Nephron progenitor cell (in vitro differentiated cells): Measurements from ENCODE around the gene ADRA2A.

Experiments
- DNase-seq: peaks from one replicate; pipeline ENCODE4 v3.0.0; 2021
- H3K27ac Mint-ChIP-seq: 2 replicates; pipeline ENCODE4 v1.8.0; 2021; ENCODE audit warnings: mild to moderate bottlenecking, moderate library complexity, mixed read lengths
- H3K27me3 Mint-ChIP-seq: 2 replicates; pipeline ENCODE4 v1.8.0; 2021; ENCODE audit warnings: mild to moderate bottlenecking, low read depth, mixed read lengths; ENCODE audit not compliant: poor library complexity
- H3K36me3 Mint-ChIP-seq: 2 replicates; pipeline ENCODE4 v1.8.0; 2021; ENCODE audit warnings: low read depth, mixed read lengths
- H3K4me1 Mint-ChIP-seq: 2 replicates; pipeline ENCODE4 v1.8.0; 2021; ENCODE audit warnings: mixed read lengths
- H3K4me3 Mint-ChIP-seq: 2 replicates; pipeline ENCODE4 v1.8.0; 2021; ENCODE audit warnings: mild to moderate bottlenecking, moderate library complexity, mixed read lengths
- H3K9me3 Mint-ChIP-seq: 2 replicates; pipeline ENCODE4 v1.8.0; 2021; ENCODE audit warnings: mild to moderate bottlenecking, moderate library complexity, mixed read lengths
- TF ChIP-seq, protein P1 (sequence below): fragments of 200-600 bp; sonication (generic); IDR thresholded peaks from 2 replicates; pipeline ENCODE4 v1.5.0; 2021; ENCODE audit warnings: antibody characterized with exemption

The ADRA2A gene

GRCh38 chr10:111119637-111120036 lies 42.8 kb downstream of the ADRA2A start:
- Mint-ChIP-seq H3K4me1 (no peaks in the 10 kb centered on the region), H3K27ac (no peak overlapping the region), H3K9me3 (no peaks in the 10 kb centered on the region), H3K4me3 (no peak overlapping the region), H3K36me3 (no peaks in the 10 kb centered on the region), H3K27me3 (peaks cover 25% of the 10 kb centered on the region)
- TF ChIP-seq, protein P1, sequence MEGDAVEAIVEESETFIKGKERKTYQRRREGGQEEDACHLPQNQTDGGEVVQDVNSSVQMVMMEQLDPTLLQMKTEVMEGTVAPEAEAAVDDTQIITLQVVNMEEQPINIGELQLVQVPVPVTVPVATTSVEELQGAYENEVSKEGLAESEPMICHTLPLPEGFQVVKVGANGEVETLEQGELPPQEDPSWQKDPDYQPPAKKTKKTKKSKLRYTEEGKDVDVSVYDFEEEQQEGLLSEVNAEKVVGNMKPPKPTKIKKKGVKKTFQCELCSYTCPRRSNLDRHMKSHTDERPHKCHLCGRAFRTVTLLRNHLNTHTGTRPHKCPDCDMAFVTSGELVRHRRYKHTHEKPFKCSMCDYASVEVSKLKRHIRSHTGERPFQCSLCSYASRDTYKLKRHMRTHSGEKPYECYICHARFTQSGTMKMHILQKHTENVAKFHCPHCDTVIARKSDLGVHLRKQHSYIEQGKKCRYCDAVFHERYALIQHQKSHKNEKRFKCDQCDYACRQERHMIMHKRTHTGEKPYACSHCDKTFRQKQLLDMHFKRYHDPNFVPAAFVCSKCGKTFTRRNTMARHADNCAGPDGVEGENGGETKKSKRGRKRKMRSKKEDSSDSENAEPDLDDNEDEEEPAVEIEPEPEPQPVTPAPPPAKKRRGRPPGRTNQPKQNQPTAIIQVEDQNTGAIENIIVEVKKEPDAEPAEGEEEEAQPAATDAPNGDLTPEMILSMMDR, result no peak
- no peak for DNase-seq

GRCh38 chr10:111122127-111122526 lies 45.3 kb downstream of the ADRA2A start:
- Mint-ChIP-seq H3K36me3 (no peaks in the 10 kb centered on the region), H3K9me3 (no peaks in the 10 kb centered on the region), H3K27ac (no peak overlapping the region), H3K27me3 (peaks cover 18% of the 10 kb centered on the region), H3K4me3 (no peak overlapping the region), H3K4me1 (no peaks in the 10 kb centered on the region)
- TF ChIP-seq, protein P1, result no peak
- no peak for DNase-seq

DNA sequence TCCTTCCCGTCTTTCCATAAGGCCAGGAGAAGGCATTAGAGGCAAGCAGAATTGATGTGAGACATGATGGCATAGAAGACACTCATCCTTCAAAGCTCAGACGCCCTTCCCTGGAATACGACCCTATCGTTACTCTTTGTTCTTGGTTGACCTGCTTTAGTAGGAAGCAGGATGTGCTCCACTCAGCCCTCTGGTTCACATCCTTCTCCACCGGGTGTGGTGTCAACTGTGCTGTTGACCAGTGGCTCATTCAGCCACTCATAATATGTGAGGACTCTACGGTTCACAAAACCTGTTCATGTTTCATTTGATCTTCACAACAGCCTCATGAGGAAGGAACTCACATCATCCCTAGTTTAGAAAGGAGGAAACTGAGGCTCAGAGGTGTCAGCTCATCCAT lies 47.1 kb downstream of the ADRA2A start:
- peaks cover 17% of the 10 kb centered on the region for H3K27me3 Mint-ChIP-seq
- DNase-seq, result no peak
- no peak overlapping the region for H3K4me3 Mint-ChIP-seq
- H3K36me3 Mint-ChIP-seq, result no peaks in the 10 kb centered on the region
- no peak overlapping the region for H3K27ac Mint-ChIP-seq
- H3K9me3 Mint-ChIP-seq, result no peaks in the 10 kb centered on the region
- H3K4me1 Mint-ChIP-seq, result no peaks in the 10 kb centered on the region
- TF ChIP-seq, protein P1, result no peak

GRCh38 chr10:111125102-111125501 lies 48.3 kb downstream of the ADRA2A start:
- H3K4me1 Mint-ChIP-seq, result no peaks in the 10 kb centered on the region
- no peaks in the 10 kb centered on the region for H3K36me3 Mint-ChIP-seq
- no peak overlapping the region for H3K27ac Mint-ChIP-seq
- TF ChIP-seq, protein P1, result no peak
- no peak overlapping the region for H3K4me3 Mint-ChIP-seq
- peaks cover 22% of the 10 kb centered on the region for H3K27me3 Mint-ChIP-seq
- no peaks in the 10 kb centered on the region for H3K9me3 Mint-ChIP-seq
- DNase-seq, result no peak

- Mint-ChIP-seq H3K4me3 (no peak overlapping the region), H3K4me1 (no peaks in the 10 kb centered on the region), H3K36me3 (no peaks in the 10 kb centered on the region)
These were observed 49.2 kb downstream of the ADRA2A start for GRCh38 chr10:111126077-111126476.

More at GRCh38 chr10:111126077-111126476, 49.2 kb downstream of the ADRA2A start:
- no peak for DNase-seq
- TF ChIP-seq, protein P1, result no peak
- H3K27me3 Mint-ChIP-seq, result peaks cover 23% of the 10 kb centered on the region
- no peaks in the 10 kb centered on the region for H3K9me3 Mint-ChIP-seq
- no peak overlapping the region for H3K27ac Mint-ChIP-seq
